G401 (cell line): ENCODE measurements around the gene ATP1B4. TPM values are rescaled to one million over a fixed set of nuclear protein-coding genes. Genes with fewer than 3 reads are reported as not detected.
"Not testable (repeated sequence)": the region's sequence is repeated elsewhere in the genome, so short reads cannot be mapped to it uniquely, and the experiment has no call there.

Experiments used
- DNase-seq: peaks from one replicate; pipeline ENCODE4 v3.0.0-alpha.2; 2015; ENCODE audit warnings: low spot score
- in situ Hi-C: cut with HindIII; loops from 2 replicates; pipeline ENCODE4 v1.10.0; 2016; ENCODE audit warnings: low sequenced_read_pairs, mixed read lengths
- total RNA-seq: library from RNA; depleted of rRNA; stranded (reverse); fragments of >200 nt; shearing (Covaris generic); gene quantifications from 2 replicates; pipeline ENCODE4 v1.2.3, GENCODE V29; 2014; rRNA removed

ATP1B4 gene
- total RNA-seq: not detected in 2 replicates

DNA sequence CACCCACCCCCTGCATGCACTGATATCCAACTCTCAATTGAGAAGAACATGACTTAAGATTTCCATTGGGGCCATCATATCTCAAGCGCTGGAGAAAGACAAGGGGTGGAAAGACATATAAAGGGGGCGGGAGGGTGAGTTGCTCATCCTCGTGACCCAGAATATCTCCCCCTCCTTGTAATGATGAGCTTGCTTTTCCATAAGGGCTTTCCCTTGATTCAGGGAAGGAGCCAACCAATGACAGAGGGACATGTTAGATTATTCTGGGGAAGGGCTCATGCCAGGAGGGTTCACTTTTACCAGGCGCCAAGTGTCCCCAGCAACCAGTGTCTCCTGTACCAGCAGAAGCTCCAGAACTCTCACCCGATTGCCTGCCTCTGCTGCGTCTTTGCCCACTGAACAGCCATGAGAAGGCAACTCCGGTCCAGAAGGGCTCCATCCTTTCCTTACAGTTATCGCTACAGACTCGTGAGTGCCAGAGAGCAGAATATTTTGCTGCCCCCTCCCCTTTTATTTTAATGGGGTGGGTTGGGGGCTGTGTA, at the start of gene ATP1B4:
TSS of gene ATP1B4 (plus strand) at position 326 of the 542 bp plus-strand sequence. CDS start at position 406, 80 bp downstream.
- in situ Hi-C loops: no loop called here

DNA sequence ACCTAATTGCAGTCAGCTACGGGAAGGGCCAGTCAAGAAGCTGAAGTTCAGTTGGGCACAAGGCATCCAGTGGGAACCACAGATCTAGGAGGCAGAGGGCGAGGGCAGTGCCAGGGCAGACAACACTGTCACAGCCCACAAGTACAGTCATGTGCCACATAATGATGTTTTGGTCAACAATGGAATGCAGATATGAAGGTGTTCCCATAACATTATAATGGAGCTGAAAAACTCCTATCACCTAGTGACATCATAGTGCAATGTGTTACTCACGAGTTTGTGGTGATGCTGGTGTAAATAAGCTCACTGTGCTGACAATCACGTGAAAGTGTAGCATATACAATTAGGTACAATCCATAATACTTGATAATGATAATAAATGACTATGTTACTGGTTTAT, 46.1 kb upstream of the ATP1B4 start:
- in situ Hi-C loops: no loop called here
- DNase-seq: no peak

More for the DNA sequence above, at the start of gene ATP1B4:
- no peak for DNase-seq

DNA sequence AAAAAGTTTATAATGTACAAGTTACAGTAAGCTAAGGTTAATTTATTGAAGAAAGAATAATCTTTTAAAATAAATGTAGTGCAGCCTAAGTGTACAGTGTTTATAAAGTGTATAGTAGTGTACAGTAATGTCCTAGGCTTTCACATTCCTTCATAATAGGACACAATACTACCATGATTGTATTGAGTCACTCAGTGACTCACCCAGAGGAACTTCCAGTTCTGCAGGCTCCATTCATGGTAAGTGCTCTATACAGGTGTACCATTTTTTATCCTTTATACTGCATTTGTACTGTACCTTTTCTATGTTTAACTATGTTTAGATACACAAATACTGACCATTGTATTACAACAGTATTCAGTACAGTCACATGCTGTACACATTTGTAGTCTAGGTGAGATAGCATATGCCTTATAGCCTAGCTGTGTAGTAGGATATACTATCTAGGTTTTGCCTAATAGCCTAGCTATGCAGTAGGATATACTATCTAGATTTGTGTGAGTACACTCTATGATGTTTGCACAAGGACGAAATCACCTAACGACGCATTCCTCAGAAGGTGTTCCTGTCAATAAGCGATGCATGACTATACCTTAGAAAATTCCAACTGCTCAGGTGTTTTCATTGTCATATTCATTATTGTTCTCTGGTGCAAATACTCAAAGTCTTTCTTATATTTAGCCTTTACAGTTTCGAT, 45.2 kb upstream of the ATP1B4 start:
- in situ Hi-C loops: no loop called here
- no peak for DNase-seq

DNA sequence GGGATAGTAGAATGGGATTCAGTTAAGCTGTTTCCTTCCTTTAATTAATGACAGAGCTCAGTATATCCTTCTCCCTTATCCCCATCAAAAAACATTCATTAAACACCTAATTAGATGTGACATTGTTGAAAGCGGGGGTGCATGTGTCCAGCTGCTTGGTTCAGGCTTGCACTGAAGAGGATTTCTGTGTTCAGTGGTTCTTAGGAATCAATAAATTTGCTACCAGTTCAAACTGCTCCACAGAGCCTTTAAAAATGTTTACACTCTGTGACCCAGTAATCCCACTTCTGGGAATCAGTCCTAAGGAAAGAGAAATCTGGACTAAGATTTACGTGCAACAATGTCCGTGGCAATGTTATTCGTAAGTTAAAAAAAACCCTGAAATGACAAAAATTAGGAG, 43.5 kb upstream of the ATP1B4 start:
- DNase-seq: no peak
- in situ Hi-C loops: no loop called here

DNA sequence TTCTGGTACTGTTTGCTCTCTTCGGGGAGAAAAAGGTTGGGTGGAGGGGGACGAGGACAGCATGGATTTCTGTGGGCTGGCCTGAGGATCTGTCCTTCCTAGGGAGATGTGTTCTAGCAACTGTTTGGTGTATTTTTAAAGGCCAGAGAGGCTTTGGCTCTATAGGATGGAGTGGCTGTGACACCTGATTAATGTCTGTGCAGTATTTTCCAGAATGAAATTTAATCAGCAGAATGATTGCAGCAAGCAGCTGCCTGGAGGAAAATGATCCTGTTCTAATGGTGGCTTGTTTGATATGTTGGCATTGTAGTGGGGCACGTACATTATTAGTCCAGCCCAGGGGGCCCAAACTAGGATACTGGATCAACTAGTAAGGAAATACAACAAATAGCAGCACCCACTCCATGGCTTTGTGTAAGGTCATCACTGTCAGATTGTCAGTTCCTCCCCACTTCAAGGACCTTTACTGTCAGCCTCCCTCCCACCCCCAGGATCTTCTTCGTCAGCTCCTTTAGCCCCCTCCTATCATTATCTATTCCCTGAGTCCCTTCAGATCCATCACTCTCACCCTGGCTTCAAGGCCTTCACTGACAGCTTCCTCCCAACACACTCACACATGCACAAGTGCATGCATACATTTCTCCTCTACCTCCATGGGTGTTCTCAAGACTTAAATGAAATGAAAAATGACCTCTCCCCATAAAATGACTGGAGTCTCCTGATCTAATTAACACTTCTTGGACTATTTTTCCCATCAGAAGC, 40.2 kb upstream of the ATP1B4 start:
- in situ Hi-C loops: no loop called here
- DNase-seq: no peak

DNA sequence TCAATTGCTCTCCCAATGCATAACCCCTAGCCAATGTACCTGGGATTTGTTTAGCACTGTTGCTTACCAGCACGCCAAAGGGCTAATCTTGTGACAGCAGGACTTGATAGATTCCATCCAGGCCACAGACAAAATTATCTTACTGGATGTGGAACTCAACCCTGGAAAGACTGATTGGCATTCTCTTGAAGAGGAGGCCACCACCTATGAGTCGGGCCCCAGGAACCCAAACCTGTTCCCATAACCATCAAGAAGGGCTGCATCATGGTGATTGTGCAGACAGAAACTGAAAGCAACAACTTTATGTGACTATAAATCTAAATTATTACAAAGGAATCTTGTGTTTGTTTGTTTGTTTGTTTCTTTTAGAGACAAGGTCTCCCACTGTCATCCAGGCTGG, 30.8 kb upstream of the ATP1B4 start:
- in situ Hi-C loops: no loop called here
- DNase-seq: no peak

DNA sequence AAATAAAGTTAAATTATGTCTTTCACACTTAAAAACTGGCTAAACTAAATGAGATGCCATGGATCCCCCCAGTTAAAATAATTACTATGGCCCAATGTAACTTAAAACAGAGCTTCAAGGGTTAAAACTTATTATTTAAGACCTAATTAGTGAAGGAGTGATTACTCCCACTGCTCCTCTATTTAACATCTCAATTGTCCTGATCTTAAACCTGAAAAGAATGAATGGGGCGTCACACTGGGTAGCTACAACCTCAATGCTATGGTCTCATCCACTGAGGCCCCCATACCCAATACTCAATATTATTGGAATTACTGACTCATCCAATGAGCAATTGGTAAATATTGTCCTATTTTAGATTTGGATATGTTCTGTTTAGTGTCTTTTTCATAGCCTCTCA, 29.5 kb upstream of the ATP1B4 start:
- in situ Hi-C loops: no loop called here
- DNase-seq: no peak

DNA sequence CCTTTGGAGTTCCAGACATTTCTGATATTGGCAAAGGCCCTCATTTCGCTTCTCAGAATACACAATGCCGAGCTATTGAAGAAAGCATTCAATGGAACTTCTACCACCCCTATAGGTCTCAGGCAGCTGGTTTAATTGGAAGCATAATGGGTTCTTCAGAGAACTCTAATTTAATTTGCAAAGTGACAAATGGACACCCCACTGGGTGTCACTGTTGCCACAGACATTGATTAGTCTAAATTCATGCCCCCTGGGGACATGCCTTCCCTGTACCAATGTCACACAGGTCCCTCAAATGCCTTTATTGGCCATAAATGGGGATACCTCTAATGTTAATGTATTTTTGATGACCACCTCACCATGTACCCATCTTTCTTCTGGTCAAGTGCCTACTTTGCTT, 27.7 kb upstream of the ATP1B4 start:
- in situ Hi-C loops: no loop called here
- no peak for DNase-seq

DNA sequence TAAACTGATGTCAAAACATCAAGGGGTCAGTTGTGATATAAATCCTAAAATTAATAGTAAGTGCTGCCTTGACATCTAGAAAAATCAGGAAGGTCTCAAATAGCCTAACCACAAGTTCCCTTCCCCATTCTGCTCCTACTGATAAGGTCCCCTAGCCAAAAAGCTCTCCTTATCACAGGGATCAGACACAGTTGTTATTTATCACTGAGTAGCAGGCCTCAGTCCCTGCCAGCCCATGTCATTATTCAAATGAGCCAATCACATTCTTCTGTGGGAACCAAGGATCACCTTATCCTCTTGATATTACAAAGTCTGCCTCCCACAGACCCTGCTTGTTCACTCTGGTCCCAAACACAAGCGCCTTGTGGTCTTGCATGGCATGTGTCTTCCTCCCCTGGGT, 27.3 kb upstream of the ATP1B4 start:
- in situ Hi-C loops: no loop called here
- DNase-seq: no peak

DNA sequence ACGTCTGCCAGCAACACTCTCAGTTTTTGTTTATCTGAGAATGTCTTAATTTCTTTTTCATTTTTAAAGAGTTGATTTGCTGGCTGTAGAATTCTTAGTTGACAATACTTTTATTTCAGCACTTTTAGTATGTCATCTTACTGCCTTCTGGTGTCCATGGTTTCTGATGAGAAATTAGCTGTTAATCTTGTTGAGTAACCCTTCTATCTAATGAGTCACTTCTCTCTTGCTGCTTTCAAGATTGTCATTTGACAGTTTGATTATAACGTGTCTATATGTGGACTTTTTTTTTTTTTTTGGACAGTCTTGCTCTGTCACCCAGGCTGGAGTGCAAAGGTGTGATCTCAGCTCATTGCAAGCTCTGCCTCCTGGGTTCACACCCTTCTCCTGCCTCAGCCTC, 26.6 kb upstream of the ATP1B4 start:
- DNase-seq: no peak
- in situ Hi-C loops: no loop called here

DNA sequence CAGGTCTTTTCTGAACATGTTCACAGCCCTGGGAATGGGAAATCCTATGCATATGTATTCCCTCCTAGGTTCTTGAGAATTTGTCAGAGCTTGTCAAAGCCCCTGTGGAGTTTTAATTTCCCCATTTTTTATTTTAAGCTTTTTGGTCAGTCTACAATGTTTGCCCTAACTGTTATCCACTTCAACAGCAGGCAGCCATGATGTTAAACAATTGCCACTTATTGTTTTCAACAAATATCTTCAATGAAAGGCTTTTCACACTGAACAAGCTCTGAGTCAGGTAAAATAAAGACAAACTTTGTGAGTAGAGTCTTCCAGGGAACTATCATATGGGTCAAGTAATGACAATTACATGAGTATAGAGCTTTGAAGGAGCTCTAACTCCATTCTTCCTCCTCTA, 25.0 kb upstream of the ATP1B4 start:
- in situ Hi-C loops: no loop called here
- DNase-seq: no peak

DNA sequence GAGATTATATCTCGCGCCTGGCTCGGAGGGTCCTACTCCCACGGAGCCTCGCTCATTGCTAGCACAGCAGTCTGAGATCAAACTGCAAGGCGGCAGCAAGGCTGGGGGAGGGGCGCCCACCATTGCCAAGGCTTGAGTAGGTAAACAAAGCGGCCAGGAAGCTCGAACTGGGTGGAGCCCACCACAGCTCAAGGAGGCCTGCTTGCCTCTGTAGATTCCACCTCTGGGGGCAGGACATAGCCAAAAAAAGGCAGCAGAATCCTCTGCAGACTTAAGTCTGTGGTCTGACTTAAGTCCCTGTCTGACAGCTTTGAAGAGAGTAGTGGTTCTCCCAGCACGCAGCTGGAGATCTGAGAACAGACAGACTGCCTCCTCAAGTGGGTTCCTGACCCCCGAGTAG, 17.3 kb upstream of the ATP1B4 start:
- in situ Hi-C loops, DNase-seq: not testable (repeated sequence)

DNA sequence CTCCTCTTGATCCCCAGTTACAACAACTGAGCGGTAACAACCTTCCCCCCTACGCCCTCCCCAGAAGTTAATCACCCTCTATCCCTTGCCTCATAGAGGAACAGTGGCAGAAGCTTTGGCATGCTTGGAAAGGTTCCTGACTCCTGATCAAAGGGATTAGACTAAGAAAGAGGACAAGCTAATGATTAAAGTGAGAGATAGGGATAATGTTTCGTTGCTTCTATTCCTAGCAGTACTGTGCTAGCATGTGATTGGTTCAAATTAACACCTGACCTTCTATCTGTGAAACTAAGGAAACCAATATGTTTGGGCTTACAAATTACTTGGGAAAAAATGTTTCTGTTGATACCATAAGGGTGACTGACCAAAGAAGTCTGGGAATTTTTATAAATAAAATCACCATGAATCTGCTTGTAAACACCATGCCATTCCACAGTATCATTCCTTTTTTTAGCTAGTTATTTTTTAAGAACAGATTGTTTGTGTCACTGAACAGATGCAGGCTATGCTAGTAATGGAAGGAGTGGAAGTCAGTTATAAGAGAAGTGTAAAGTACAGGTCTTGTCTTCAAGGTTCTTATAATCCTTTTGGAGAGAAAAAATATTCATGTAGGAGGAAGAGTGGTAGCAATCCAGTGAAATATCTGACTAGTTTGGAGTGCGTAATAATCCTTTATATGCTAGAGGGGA, 11.3 kb upstream of the ATP1B4 start:
- in situ Hi-C loops: no loop called here
- DNase-seq: no peak

DNA sequence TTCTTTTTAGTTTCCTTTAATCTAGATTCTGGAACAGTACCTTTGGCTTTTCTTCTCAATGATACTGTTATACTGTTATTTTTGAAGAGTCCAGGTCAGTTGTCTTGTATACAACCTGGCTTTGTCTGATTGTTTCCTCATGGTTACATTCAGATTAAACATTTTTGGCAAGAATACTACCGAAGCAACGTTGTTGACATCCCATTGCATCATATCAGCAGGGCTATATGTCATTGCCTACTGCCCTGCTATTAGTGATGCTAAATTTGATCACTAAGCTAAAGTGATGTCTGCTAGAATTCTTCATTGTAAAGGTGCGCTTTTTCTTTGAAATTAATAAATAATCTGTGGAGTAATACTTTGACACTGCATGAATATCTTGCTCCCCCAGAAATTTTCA, 5.8 kb upstream of the ATP1B4 start:
- no peak for DNase-seq
- in situ Hi-C loops: no loop called here

DNA sequence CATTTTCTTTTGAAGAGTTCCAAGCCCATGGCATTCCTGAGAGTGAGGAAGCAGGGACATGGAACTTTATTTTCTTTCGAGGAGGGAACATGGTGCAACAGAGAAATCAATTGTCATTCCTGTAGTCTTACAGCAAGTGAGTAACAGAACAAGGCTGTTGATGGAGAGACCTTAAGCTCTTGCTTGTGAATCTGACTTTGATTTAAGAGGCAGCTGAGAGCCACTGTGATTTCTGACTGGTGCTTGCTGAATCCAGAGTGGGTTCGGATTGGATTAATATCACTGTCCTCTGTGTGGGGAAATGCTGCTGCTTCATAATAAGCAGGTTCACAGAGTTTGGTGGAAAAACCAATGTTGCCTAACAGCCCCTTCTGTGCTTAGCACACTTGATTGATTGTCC, 4.7 kb upstream of the ATP1B4 start:
- in situ Hi-C loops: no loop called here

DNA sequence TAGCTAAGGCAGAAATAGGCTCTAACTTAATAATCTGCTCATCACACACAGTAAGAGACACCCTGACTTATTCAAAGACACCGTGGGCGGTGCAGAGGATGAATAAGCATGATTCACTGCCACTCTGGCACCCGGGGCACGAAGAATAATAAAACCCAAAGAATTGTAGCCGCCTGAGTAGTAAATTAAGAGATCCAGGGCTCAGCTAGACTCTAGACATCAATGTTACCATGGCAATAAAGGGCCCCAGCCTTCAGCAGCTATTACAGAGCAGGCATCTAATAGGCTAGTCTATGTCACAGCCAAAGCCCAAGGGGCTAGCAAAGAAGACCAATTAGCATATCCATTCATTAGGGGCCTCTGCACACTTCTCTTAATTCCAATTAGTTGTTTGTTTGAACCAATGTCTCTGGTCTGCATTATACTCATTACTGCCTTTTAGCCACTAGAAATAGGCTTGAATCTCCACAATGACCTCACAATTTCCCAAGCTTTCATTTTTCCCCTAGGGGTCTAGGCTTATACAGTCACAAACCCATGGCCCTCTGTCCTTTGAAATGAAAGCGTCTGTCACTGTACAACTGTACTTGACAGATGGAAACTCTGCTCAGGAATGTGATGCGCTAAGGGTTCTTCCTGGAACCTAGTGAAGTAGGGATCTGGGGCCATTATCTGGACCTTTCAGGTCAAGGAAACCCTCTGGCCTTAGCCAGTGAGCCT, 3.0 kb upstream of the ATP1B4 start:
- peak; percentile 16 for DNase-seq
- in situ Hi-C loops: no loop called here

More for the DNA sequence above, 4.7 kb upstream of the ATP1B4 start:
- DNase-seq: no peak

DNA sequence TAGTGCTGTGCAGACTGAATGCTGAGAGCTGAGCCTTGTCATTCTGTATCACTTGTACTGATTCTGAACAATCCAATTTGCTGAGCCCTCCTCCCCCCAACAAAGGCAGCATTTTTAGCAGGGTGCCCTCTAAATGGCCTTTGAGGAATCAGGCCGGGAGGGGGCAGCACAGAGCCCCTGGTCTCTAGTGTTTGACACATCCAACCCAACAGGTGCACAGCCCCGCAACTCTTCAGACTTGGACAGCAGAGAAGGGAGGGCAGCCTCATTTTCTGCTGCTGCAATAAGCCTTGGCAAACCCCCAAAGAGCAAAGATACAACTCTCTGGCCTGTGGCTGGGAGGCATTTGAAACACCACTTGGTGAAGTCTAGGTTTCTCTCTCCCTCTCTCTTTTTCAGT, 3.4 kb downstream of the ATP1B4 start:
- peak; percentile 2 for DNase-seq
- in situ Hi-C loops: no loop called here

DNA sequence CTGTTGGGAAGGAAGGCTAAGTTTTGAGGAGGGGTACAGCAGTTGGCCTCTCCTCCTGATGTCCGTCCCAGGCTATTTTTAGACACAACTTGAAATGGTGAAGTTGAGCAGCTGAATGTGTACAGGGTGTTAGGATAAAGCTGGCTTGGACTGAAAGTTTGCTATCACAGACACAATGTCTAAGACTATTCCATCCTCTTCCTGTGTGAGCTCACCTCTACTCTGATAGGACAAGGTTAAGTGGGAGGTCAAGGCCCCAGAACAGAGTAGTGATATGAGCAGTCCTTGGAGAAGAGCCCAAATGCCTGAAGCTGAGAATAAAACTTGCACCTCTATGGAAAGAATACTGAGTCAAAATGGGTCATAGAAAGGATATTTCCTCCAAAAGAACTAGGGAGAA, 4.1 kb downstream of the ATP1B4 start:
- in situ Hi-C loops: no loop called here
- DNase-seq: no peak

DNA sequence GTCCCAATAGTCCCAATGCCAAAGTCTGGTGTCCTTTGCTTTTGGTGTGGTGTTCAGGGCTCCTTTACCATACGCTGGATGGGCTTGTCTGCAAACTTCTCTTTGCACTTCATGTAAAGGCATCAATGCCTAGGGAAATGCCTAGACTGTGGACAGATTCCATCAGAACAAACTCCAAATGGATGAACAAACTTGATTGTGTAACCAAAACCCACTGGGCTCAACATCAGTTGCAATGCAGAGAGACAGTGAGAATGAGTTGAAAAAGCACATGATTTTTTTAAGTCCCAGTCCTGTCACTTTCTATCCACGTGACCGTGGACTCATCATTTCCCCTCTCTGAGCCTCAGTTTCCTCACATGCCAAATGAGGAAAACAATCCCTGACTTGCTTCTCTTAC, 4.9 kb downstream of the ATP1B4 start:
- in situ Hi-C loops: no loop called here
- DNase-seq: no peak
